C1 segment of cervical spinal cord (tissue), 14 donors: ENCODE data around the gene RCOR2.
"Not testable (repeated sequence)": the region's sequence is repeated elsewhere in the genome, so short reads cannot be mapped to it uniquely, and the experiment has no call there.

Experiments used
- DNase-seq, 14 donors: peaks; one replicate each; lab custom pipeline; 2025; lab: John Stamatoyannopoulos, UW

Gene RCOR2

DNA sequence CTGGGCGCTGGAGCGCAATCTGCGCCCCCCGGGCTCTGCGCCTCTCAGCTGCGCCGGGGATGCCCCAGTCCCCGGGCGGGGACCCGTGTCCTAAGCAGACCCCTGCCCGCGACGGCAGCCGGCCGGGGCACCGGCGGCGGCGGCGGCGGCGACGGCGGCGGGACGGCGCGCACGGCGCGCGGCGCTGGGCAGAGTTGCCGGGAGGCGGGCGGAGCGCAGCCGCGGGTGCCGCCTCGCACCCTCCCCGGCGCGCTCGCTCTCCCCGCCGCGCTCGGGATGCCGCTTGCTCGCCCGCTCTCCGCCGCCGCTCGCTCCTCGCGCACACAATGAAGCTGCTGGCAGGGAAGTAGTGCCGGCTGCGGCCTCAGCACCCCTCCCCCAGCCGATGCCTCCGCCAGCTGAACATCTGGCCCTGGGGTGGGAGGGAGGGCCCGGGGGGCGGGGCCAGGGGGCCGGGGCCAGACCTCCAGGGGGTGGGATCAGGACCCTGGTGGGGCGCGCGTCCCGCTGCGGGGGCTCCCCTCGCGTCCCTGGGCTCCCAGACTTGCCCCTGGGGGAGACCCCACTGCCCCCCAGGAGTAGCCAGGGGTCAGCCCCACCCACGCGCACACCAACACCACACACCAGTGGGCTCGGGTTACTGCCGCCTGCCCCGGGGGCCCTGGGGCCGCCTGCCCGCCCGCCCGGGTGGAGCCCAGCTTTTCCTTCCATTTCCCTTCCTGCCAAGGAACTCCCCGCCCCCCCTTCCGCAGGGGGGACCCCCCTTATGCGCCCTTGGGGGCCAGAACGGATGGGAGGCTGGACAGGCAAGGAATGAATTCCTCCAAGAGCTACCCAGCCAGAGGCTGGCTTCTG, at the start of gene RCOR2:
Gene RCOR2, minus strand, starts transcription at position 328 of the 855 bp plus-strand sequence. CDS start 708 bp downstream, outside the sequence.
- DNase-seq: peak in 12 of 14 donors; percentile 49 to 86 (median 72)

GRCh38 chr11:63966444-63966843, 49.5 kb upstream of the RCOR2 start:
- DNase-seq: no peak

DNA sequence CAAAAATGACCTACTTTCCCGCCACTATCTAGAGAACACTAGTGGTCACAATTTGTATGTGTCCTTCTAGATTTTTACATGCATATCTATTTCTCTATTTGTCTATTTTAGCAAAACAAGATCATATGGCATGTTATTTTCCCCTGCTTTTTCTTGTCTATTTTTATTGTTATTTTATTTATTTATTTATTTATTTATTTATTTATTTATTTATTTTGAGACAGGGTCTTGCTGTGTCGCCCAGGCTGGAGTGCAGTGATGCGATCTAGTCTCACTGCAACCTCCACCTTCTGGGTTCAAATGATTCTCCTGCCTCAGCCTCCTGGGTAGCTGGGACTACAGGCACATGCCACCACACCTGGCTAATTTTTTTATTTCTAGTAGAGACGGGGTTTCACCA, 46.9 kb upstream of the RCOR2 start:
- not testable (repeated sequence) for DNase-seq

- DNase-seq: no peak
Observed at GRCh38 chr11:63961608-63962412, 44.8 kb upstream of the RCOR2 start.

GRCh38 chr11:63958008-63958407, 41.0 kb upstream of the RCOR2 start:
- no peak for DNase-seq

GRCh38 chr11:63952570-63952969, 35.6 kb upstream of the RCOR2 start:
- no peak for DNase-seq

GRCh38 chr11:63951779-63952536, 35.0 kb upstream of the RCOR2 start:
- no peak for DNase-seq

- peak in 11 of 14 donors; percentile 41 to 75 (median 45) for DNase-seq
Observed at GRCh38 chr11:63945477-63946163, 28.7 kb upstream of the RCOR2 start.

DNA sequence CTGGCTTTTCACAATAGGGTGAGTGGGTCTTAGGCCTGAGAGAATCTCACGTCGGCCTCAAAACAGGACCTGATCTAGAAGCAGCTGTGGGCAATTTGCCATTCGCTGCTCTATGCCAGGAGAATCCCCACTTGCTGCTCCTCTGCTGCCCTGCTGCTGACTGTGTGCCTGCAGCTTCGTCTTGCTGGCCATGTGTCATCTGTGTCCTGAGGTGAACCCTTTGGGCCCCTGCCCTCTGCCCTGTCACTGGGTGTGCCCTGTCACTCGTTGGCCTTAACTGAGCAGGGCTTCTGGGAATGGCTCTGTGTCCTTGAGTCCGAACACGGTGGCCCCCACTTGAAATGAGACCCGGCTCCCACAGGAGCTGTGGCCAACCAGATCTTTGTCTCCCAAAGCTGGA, 28.0 kb upstream of the RCOR2 start:
- peak in 2 of 14 donors; percentile 15 to 26 for DNase-seq

DNA sequence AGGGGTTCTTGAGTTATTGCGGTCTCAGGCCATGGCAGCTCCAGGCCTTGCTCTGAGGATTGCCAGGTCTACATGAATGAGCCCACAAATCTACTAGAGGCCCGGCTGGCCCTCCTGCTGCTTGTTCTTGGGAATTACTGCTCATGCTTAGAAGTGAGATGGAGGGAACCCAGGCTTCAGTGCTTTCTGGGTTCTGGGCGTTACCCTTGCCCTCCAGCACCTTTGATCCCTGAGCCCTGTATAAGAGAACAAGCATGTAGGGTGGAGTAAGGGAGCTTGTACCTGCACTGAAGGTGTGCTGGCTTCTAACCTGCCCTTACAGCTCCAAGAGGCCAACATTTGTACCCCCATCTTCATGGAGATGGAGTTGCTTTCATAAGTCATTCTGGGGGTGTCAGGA, 25.8 kb upstream of the RCOR2 start:
- no peak for DNase-seq

DNA sequence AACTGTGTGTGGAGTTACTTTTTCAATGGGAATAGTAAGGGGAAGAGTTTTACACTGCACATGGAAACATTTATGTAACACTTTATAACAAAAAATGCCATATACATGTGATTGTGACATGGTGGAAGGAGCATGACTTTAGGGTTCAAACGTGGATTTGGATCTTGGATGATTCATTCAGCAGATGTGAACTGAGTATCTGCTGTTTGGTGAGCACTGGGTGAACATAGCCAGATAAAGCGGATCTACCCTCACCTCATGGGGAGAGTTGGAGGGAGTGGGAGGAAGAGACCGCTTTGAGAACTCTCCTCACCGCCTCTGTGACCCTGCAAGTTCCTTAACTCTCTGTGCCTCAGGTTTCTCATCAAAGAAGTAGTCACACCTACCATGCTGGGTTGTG, 24.9 kb upstream of the RCOR2 start:
- DNase-seq: no peak

DNA sequence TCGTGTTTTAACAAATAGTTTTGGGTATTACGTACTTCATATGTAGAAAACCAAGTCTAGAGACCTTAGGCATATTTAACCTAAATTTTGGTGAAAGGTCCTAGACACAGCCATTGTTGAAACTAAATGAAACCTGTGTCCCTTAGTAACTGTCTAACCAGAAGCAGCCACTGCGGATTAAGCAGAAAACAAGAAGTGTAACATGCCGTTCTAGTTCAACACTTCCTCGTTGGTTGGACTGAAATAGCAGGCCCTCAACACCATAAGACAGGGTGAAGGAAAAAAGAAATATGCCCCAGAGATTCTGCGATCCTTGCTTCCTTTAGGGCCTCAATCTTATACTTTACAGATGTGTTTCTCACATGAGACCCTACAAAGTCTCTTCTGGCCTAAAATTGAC, 23.8 kb upstream of the RCOR2 start:
- no peak for DNase-seq

DNA sequence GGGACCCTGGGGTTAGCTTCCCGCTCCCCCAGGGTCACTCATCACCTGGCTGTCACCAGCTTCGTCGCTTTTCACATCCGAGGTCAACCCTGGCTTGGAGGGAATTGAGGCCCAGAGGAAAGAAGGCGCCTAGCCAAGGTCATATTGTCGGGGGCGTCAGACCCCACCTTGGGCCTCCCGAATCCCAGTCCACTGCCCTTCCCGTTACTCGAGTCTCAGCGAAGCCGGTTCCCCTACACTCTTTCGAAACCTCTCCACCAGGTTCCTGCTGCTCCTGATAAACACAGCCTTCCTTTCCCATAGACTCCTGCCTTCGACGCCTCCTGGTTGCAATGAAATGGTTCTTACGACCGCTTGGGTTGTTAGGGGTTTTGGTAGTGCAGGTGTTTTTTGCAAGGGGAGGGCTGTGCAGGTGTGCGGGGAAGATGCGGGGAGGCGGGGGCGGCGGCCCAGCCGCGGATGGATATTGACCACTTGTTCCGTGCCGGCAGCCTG, 22.5 kb upstream of the RCOR2 start:
- peak in 6 of 14 donors; percentile 9 to 53 (median 46) for DNase-seq

DNA sequence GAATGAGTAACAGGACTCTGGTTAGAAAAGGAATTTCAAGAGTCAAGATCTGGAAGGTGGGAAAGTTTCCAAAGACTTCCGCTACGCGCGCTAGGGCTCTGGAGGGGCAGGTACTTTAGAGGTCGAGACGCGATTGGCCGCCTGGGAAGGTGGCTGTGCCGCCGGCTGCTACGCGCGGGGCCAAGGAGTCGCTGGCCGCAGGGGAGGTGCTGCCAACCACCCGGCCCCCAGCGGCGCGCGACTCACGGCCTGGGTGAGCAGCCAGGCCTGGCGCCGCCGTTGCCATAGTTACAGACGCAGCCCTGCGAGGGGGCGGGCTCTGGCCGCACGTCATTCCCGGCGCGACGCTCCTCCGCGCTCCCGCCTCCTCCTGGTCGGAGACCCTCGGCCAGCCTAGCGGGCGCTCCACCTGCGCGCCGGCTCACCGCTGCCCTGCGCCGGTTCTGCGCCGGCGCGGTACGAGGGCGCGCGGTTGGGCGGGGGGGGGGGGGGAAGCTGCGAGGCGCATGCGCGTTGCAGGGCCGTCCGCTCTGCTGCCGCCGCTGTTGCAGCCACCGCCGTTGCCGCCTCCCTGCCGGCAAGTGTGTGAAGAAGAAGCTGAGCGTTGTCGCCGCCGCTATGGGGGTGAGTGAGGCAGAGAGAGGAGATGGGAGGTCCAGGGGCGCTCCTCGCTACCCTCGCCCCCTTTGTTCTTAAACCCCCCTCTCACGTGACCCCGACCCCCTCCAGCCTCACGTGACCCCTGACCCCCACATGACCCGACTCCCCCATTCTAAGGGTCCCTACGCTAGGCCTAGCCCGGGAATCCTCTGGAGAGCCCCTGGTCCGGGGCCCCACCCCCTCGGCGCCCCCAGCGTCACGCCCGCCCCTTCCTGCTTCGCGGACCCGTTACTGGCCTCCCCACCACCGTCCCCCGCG, 21.8 kb upstream of the RCOR2 start, which contains the start of gene NAA40:
Gene NAA40, plus strand, starts transcription at position 524 of the 918 bp plus-strand sequence. Its CDS starts 95 bp downstream, at position 619.
- peak in 12 of 14 donors; percentile 64 to 97 (median 82) for DNase-seq

- DNase-seq: no peak
Observed at GRCh38 chr11:63937713-63938478, 20.9 kb upstream of the RCOR2 start.

DNA sequence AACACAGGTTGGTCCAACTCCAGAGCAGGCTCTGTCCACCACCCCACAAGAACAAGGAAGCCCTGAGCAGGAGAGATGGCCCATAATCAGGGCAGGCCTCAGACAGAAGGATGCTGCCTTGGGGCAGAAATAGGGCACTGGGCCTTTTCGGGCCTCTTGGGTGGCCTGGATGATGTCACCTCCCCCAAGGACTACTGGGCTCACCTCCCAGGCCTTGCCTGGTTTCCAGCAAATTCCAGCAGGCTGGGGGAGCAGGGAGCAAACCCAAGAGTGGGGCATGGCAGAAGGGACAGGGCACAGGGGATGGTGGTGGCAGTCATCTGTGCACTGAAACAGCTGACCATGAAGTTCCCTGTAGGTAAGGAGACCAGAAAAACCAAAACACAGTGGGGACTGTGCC, 16.5 kb upstream of the RCOR2 start:
- peak in 9 of 14 donors; percentile 12 to 75 (median 40) for DNase-seq

DNA sequence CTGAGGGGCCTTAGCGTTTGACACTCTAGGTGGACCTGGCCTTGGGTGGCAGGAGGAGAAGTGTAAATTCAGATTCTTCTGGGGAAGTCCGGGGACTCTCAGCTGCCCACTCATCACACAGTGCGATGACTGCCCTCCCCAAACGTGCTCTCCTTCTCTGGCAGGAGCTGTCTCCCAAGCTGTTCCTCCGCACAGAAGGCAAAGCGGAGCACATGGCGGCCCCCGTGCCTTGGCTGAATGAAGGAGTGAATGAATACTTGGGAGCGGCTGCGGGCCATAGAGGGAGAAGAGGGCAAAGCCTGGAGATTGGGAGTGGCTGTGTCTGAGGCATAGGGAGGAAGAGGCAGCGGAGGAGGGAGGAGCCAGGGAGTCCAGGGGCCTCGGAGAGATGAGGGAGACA, 14.9 kb upstream of the RCOR2 start:
- DNase-seq: no peak

DNA sequence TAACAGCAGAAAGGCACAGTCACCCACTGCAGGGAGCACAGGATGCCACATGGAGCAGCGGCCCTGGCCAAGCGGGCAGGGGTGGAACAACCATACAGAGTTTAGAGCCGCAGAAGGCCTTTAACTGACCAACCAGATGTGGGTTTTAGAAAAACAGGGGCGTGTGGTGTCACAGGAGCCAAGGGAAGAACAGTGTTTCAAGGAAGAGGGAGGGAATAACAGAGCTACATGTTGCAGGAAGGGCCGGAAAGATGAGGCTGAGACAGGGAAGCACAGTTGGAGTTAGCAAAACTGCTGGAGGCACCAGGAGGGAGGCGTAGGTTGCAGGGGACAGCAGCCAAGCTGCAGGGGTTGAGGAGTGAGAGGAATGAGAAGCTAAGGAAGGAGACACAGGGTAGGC, 14.1 kb upstream of the RCOR2 start:
- DNase-seq: no peak

GRCh38 chr11:63929616-63930015, 12.7 kb upstream of the RCOR2 start:
- DNase-seq: no peak
